ENCODE data around the gene RASSF1.

Gene RASSF1

DNA sequence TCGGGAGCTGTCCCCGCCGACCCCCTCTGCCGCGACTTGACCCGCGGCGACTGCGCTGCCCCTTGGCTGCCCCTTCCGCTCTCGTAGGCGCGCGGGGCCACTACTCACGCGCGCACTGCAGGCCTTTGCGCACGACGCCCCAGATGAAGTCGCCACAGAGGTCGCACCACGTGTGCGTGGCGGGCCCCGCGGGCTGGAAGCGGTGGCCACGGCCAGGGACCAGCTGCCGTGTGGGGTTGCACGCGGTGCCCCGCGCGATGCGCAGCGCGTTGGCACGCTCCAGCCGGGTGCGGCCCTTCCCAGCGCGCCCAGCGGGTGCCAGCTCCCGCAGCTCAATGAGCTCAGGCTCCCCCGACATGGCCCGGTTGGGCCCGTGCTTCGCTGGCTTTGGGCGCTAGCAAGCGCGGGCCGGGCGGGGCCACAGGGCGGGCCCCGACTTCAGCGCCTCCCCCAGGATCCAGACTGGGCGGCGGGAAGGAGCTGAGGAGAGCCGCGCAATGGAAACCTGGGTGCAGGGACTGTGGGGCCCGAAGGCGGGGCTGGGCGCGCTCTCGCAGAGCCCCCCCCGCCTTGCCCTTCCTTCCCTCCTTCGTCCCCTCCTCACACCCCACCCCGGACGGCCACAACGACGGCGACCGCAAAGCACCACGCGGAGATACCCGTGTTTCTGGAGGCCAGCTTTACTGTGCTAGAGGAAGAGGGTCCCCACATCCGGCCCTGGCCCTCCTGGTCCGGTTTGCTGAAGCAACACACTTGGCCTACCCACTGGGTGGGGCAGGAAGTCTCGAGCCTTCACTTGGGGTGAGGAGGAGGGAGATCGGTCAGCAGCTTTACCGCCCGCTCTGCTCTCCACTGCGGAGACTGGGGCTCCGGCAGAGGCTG, at the start of gene RASSF1:
RASSF1 (minus strand) TSS at position 389 of the 882 bp plus-strand sequence; CDS start at position 358, 31 bp downstream.
- DNase-seq (ENCODE audit: low read depth), result peak; percentile 64

DNA sequence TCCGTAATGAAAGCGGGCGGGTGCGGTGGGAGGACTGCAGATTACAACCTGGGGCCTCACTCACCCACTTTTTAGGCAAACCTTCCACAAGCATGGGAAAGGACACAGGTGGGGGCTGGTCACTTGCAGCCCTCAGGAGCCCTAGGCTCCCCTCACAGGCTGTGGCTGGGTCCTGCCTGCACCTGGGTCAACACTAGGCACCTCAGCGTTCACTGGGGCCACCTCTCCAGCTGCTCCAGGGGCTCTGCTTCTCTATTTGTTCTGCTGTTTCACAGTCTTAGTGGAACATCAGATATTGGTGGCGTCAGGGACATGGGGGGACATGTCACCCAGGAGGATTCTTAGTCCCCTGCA, 48.8 kb upstream of the RASSF1 start:
- DNase-seq (ENCODE audit: low read depth), result no peak

- no peak for DNase-seq (ENCODE audit: low read depth)
Observed at GRCh38 chr3:50388720-50389413, 48.2 kb upstream of the RASSF1 start.

DNA sequence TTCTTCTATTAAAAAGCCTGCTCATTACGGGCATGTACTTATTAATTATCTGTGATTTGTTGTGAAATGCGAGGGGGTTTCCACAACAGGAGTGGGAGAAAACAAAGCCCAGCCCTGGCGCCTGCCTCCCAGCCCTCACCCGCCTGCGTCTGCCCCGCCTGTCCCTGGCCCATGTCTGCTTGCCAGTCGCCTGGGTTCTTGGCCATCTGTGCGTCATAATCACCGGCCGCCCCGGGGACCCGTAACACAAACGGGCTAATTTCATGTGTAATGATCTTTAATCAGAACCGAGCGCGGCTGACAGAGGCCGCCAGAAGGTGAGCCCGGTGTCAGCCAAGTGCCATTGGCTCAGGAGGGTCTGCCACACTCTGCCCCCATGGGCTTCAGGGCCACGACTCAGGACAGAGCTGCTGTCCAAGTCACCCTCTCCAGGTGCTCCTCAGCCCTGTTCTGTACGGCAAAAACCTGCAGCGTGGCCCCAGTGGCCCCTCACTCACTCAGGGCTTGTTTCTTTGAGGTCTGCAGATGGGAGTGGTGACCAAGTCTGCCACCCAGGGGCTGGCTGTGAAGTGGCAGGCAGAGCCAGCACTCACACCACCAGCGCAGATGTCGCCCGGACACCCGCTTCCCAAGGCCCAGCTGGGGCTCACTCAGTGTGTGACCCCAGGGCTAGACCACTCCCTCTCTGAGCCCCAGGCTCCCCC, 47.5 kb upstream of the RASSF1 start:
- DNase-seq (ENCODE audit: low read depth), result no peak

- no peak for DNase-seq (ENCODE audit: low read depth)
Observed at GRCh38 chr3:50385754-50386153, 45.1 kb upstream of the RASSF1 start.

DNA sequence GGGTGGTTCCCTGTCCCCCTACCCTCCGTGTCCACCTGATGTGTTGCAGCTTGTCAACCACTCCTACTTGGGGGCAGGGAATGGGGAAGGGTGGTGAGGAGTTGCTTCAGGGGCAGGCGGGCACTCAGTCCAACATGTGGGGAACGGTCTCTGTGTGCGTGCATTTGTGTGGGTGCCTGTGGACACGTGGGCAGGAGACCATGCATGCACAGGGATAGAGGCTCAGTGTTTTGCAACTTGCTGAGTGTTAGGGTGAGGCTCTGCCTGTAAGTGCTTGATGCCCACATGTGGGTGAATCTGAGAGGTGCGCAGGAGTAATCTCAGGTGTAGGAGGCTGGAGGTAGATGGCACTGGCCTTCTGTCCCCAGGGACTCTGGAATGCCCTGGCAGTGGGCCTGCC, 43.1 kb upstream of the RASSF1 start:
- DNase-seq (ENCODE audit: low read depth), result no peak

- DNase-seq (ENCODE audit: low read depth), result no peak
Observed at GRCh38 chr3:50382722-50383121, 42.1 kb upstream of the RASSF1 start.

DNA sequence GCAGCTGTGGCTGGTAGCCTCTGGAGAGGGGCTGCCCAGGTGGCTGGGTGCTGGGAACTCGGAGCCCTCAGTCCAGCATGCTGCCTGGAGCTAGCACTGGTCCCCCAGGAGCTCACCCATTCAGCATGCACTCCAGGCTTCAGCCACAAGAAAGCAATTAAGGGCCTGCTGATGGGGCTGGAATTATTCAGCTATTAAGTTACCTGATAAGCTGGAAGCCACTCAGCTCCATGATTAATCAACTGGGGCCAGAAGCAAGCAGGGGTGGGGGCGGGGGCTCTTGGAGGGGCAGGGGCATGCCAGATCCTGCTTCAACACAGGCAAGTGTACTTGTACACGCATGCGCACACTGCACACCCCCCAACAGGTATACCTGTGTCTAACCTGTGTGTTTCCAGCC, 40.7 kb upstream of the RASSF1 start:
- no peak for DNase-seq (ENCODE audit: low read depth)

DNA sequence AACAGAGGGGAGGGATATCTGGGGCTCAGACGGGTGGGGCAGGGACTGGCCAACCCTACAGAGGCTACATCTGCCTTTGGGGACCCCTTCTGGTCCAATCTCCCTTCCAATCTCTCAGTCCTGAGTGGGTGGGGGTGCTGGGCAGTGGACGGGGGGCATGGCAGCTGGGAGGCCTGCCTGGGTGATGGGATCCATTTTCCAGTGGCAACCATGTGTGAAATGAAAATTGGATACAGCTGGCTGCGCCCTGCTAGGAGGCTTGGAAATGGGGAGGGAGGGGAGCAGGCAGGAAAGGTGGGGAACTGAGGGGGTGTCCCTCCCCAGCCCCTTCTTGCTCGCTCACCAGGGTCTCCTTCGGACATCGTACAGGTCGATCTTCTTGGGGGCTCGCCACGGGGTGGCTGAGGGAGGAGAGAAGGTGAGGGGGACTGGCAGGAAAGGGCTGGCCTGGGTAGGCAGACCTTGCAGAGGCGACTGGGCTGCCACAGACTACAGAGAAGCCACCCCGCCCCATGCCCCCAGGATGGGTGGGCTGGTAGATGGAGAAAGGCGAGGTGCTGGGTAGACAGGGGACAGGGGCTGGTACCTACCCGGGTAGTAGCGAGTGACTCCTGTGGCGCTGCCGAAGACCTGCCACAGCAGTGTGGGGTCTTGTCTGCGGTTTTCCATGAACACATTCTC, 39.9 kb upstream of the RASSF1 start:
- DNase-seq (ENCODE audit: low read depth), result no peak

- DNase-seq (ENCODE audit: low read depth), result no peak
Observed at GRCh38 chr3:50378757-50379156, 38.1 kb upstream of the RASSF1 start.

GRCh38 chr3:50378024-50378423, 37.4 kb upstream of the RASSF1 start:
- DNase-seq (ENCODE audit: low read depth), result no peak

- no peak for DNase-seq (ENCODE audit: low read depth)
Observed at GRCh38 chr3:50375258-50375931, 34.8 kb upstream of the RASSF1 start.

- no peak for DNase-seq (ENCODE audit: low read depth)
Observed at GRCh38 chr3:50374363-50375257, 34.0 kb upstream of the RASSF1 start.

DNA sequence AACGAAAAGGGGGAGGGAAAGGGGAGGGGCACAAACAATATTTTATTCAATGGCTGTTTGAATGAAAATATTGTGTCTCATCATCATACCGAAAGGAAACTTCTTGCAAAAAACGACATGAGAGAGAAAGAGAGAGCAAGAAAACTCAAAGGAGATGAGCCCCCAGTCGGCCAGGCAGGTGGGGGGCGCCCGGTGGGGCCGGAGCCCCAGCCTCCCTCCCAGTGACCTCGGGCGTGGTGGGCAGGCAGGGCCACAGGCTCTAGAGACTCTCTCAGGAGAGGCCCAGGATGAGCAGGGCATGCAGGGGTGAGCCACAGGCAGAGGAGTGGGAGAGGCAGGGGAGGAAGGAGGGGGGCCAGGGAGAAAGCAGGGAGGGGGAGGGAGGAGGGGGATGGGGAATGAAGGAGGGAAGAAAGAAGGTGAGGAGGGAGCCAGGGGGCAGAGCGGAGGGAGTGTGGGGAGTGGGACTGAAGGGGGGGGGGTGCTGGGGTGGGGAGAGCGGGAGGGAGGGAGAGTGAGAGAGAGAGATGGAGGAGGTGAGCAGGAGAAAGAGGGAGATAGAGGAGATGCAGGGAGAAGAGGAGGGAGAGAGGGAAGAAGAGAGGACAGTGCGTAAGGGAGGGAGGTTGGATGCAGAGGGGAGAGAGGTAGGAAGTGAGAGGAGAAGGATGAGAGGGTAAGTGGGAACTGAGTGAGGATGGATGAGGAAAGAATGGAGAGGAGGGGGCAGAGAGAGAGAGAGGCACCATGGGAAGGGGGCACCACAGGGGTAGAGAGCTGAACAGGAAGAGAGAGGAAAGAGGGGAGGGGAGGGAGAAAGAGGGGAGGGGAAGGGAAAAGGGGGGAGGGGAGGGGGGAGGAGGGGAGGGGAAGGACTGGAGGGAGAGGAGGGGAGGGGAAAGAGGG, 32.8 kb upstream of the RASSF1 start:
- DNase-seq (ENCODE audit: low read depth), result no peak

GRCh38 chr3:50372349-50372748, 31.7 kb upstream of the RASSF1 start:
- no peak for DNase-seq (ENCODE audit: low read depth)

GRCh38 chr3:50371133-50371685, 30.6 kb upstream of the RASSF1 start:
- no peak for DNase-seq (ENCODE audit: low read depth)

DNA sequence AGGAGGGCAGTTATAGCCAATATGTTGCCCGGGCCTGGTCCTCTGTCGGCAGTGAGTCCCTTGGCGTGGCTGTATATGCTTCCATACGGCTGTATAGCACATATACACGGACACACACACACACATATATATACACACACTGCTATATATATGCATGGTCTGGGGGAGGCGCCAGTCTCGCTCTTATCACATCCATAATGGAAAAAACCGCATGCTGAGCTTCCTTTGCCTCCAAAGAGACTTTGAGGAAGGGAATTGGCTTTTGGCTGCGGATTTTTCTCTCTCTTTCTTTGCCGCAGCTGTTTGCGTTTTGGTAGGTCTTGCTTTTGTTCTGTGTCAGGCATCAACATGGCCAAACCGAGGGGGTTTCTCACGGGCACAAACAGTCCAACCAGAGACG, 30.0 kb upstream of the RASSF1 start:
- DNase-seq (ENCODE audit: low read depth), result no peak

GRCh38 chr3:50369012-50369670, 28.5 kb upstream of the RASSF1 start:
- DNase-seq (ENCODE audit: low read depth), result no peak

- no peak for DNase-seq (ENCODE audit: low read depth)
Observed at GRCh38 chr3:50365842-50366220, 25.2 kb upstream of the RASSF1 start.
